Stimulated activated CD8-positive, alpha-beta memory T cell treated with anti-CD3 and anti-CD28 coated beads, Interleukin-2, amount 100 ng/mL, for 48 hours (primary cell): ENCODE data around the gene APLN.

Source experiments
- DNase-seq, 2 donors: peaks; one replicate each; pipeline ENCODE4 v3.0.0-alpha.2; 2020; ENCODE audit warnings: low read depth in 2 of 2

Gene APLN

DNA sequence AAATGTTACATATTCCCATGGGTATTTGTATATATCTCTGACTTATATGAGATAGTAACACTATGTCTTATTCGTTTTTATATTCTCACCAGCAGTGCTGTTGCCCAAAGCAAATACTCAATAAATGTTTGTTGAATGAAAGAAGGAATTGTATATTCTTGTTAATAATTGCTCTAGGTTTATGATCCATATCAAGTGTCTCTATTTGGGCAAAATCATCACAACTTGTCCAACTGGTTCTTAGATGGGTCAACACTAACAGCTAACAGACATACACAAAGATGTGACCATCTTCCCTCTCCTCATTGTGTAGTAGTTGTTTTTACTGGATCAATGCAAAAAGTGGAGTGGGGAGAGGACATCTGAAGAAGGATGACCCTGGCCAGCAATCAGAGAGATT is 6.6 kb upstream of the APLN start:
- DNase-seq: no peak

DNA sequence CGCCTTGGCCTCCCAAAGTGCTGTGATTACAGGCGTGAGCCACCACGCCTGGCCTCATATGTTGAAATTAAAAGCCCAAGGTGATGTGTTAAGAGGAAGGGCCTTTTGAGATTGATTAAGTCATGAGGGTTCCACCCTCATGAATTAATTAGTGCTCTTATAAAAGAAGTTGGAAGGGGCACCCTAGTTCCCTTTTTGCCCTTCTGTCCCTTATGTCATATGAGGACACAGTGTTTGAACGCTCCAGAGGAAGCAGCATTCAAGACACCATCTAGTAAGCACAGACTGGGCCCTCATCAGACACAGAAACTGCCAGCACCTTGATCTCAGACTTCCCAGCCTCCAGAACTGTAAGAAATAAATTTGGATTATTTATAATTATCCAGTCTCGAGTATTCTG is 5.1 kb upstream of the APLN start:
- no peak for DNase-seq

DNA sequence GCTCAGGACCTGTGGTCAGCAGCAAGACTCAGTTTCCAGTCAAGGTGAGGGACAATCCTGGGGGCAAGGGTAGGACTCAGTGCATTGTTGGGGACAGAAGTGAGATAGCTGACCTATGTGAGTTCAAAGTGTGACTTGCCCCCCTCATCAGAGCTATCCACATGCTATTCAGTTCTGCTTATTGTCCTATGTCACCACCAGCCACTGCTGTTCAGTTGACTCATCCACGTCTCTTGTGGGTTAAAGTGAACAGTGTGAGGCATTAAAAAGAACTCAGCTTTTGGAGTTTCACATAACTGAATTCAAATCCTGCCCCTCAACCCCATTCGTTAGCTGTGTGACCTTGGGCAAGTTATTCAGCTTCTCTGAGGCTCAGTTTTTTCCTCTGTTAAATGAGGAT is 4.4 kb upstream of the APLN start:
- no peak for DNase-seq

DNA sequence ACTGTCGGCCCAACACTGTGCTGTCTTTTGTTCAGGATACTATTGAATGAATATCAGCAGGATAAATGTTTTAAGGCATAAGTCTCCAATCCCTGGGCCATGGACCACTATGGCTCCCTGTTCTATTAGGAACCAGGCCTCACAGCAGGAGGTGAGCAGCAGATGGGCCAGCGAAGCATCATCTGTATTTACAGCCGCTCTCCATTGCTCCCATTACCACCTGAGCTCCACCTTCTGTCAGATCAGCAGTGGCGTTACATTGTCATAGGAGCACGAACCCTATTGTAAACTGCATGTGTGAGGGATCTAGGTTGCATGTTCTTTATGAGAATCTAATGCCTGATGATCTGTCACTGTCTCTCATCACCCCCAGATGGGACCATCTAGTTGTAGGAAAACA is 3.7 kb upstream of the APLN start:
- DNase-seq: no peak

DNA sequence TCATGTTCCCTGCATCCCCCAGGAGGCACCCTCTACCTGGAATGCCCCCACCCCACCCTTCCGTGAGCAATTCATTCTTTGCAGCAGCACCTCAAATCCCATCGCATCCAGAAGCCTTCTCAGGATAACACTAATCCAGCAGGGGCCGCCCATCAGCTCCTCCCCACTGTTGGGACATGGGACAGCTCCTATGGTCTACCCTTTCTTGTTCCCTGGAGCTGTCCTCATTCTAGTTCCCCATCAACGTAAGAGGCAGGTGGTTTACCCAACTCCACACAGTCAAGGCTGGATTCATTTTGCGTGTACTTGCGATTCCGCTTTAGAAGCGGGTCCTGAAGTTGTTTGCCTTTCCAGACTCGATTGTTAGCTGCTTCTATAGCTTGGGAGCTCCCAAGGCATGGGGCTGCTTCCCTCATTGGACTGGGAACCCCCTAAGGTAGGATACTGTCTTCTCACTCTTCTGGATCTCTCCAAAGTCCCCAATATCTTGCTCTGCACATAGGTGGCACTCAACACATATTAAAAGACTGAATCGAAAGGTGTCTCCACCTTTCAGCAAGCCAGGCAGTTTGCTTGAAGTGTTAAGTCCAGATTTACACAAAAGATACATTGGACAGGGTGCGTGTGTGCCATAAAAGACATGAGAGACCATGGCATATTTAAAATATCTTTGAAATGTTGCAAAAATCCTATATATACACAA is 942 bp upstream of the APLN start:
- DNase-seq: no peak

DNA sequence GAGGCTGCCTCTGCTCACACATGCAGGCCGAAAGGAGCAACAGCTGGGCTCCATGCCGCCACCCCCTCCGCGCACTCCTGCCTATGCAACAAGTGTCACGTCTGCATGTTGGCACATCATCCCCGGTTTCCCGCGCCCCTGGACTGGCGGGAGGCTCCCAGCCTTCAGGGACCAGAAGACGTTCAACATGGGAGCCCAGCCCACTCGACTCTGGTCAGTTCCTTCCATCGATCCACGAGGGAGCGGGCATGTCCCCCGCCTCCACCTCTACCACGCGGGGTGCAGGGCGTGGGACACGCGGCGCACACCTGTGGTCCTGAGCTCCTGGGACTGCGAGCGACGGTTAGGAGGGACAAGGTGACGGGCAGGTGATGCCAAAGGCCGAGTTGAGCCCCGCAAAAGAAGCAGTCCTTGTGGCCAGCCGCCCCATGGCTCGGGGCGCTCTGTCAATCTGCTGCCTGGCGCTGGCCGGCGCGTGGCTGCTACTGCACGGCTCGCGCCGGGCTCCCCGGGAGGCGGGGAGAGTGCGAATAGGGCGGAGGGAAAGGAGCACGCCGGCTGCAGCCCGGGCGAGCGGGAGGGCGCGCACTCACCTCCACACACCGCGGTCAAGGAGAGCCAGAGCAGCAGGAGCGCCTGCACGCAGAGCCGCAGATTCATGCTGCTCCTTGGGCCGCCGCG is 645 bp downstream of the APLN start:
- DNase-seq: no peak

DNA sequence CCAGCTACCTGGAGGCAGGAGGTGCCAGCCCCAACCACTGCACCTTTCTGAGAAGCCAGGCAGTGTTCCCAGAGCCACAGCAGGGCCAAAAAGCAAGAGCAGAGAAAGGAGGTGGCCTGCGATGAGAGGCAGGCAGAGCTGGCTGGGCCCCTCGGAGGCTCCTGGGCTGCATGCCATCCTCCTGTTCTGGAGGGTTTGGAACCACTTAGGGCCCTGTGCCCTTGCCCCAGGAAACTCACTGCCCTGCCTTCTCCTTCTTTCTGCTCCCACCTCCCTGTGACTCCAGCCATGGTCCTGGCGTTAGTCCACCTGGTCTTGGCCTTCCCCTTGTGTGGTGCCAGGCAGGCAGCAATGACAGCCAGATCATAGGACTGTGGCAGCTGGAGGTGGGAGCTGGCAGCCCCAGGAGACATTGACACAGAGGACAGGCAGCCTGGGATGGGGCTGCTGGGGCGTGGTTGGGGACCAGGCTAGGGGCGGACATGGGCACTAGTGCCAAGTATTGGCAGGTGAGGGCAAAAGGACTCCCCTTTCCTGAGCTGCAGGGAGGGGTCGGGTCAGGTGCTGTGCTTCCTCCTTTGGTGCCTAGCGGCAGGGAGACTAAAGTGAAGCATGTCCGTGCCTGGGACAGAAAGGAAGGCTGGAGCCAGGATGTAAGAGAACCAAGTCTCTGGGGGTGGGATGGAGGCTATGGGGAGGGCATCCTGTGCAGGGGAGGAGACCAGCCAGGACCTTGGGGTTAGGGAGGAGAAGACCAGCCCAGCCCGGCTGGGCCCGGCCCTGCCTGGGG is 1.4 kb downstream of the APLN start:
- no peak for DNase-seq

DNA sequence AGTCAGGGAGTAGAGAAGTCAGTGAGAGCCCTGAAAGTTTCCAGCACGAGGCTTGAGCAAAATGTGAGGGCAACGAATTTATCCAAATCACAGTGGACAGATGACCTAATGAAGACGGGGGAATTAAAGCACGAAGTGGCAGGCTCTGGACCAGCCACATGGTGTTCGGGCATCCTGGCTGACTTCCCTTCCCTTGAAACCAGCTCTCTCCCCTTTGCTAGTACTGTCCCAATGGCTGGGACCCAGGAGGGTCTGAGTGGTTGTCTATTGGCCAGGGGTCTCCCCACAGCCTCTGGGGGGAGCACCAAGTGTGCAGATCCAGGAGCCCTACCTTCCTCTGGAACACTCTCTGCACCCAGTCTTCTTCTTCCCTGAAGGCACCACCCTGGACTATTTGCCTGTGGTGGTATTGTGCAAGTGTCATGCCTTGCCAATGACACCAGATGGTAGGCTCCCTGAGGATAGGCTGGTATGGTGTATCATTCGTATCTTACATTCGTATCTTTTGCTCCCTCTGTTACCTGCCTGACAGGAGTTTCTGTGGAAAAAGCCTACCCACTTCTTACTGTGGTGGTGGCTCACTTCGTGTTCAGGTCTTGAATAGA is 2.1 kb downstream of the APLN start:
- DNase-seq: no peak

DNA sequence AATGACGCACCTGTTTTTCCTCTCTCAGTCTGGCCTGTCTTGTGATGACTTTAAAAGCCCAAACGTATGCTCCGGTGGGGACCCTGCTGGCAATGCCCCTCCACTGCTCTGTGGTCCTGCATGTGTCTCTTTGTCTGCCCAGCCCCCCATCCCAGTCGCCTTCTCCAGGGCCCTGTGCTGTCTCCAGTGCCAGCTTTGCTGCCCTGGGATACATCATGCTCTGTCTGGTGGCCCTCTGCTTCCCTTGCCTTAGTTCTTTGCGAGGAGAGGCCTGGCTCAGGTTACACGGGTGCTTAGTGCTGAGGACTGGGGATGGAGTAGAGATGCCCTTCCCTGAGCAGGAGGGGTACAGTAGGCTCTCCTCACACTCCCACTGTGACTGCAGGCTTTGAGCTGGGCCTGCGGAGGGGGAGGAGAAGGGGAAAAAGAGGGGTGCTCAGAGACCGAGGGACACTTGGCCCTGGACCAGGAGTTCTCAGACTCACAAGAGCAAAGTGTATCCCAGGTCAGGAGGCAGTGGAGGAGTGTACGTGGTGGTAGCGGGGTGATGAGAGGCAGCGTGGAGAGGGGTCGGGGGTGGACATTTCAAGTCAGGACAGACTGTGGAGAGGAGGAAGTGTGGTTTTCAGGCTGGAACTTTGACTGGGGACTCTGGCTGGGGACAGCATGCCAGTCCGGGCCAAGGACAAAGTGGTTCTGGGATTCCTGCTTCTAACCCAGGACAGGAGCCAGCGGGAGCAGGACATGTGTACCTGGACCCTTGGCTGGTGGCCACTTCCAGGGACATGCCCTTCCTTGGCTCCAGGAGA is 2.8 kb downstream of the APLN start:
- no peak for DNase-seq

DNA sequence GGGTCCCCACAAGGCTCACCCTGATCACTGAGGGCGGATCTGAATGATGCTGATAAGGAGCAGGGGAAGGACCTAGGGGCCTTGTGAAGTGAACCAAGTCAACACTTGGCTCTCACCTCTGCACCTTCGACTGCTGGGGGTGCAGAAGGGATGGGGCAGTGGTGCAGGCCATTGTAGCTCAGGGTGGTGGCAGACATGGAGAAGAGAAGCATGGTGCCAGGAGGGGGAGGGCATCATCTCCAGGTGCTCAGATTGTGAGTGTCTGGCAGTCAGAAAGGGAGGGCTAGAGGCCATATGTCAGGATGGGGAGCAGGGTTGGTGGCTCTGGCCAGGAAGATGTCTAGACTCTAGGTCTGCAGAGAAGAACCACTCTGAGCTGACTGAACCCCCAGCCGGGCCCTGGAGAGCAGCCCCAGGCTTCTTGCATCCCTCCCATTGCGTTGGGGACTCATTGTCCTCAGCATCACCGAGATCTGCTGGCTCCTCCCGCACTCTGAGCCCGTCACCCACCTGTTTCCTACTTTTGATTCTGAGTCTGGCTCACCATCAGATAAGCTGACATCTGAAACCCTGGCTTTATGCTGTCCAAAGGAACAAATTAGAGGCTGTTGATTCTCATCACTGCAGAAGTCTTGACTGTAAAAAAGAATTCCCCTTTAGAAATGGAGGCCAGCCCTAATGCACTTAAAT is 3.8 kb downstream of the APLN start:
- DNase-seq: no peak

DNA sequence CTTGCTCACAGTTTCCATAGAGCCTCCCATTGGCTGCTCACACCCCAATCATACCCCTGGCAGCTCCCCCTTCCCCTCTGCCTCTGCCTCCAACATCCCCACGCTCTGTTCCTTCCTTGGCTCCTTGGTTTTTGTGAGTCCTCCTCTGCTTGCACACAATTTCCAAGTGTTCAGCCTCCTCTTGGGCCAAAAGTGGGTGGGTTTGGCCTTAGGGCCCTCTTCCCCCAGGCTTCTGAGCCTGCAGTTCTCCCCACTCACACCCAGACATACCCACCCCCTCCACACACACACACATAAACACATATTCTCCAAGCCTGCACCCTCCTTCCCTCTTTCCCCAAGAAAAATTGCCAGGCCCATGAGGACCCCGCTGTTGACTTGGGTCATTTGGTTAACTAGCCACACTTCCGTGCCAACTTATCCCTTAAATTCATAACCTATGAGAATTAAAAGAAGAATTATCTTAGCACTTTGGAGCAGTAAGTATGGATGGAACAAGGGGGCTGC is 4.5 kb downstream of the APLN start:
- no peak for DNase-seq

DNA sequence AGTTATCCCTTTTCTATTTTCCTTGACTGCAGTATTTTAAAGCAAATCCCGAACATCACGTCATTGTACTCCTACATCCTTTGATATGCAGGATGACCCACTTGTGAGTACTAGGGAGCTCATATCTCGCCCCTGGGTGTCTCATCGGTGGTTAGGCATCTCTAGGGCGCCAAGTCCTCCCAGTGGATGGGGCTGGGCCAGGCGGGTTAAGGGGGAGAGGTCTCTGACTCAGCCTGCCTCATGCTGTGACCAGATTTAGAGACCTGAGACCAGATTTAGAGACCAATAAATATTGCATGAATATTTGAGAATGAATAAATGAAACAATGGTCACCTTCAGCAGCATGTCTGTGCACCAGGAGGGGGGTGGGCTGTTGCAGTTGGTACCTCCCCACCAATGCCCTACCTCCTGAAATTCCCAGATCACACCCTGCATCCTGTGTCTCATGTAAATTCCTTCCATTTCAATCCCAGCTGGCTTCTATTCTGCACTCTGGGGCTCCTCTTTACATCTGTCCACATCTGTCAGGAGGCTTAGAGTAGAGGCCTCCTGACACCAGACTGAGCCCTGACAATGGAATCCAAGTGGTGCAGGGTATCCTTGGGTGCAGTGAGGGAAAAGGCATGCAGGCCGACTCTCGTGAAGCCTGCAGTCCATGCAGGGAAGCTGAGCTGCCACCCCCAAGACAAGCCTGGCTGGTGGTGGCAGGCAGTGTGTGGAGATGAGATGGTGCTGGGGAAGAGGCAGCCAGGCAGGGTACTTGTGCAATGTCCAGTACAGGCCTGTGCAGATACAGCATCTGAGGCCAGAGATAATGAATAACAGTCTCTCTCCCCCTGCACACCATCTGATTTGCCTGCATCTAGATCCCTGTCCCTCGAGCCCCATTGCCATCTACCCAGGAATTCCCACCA is 5.2 kb downstream of the APLN start:
- no peak for DNase-seq

DNA sequence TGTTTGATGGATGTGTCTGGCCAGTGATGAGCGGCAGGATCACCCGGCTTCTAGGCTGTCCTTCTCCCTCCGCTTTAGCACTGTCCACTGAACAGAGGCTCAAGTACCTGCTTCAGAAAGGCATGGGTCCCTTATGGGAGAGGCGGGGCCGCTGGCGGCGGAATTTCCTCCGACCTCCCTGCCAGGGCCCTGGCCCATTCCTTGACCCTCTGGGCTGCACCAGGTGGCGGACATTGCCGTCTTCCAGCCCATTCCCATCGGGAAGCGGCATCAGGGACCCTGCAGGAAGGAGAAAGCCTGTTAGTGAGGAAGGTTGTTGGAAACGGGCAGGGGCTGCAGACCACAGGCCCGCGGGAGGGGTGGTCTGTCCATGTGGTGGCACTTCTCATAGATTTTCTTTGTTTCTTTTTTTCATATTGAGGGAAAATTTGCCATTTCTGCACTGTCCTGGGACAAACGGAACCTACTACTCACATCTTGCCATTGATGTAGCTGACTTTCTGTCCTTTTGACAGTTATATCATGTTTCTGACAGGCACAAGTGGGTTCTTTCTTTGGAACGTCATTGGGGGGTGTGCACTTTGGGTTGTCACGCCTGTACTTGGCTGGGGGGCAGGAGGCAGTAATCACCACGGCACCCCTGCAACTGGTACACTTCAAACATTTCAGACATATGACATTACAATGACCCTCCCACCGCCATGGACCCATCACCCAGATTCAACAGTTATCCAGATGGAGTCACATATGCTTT is 6.1 kb downstream of the APLN start:
- no peak for DNase-seq

DNA sequence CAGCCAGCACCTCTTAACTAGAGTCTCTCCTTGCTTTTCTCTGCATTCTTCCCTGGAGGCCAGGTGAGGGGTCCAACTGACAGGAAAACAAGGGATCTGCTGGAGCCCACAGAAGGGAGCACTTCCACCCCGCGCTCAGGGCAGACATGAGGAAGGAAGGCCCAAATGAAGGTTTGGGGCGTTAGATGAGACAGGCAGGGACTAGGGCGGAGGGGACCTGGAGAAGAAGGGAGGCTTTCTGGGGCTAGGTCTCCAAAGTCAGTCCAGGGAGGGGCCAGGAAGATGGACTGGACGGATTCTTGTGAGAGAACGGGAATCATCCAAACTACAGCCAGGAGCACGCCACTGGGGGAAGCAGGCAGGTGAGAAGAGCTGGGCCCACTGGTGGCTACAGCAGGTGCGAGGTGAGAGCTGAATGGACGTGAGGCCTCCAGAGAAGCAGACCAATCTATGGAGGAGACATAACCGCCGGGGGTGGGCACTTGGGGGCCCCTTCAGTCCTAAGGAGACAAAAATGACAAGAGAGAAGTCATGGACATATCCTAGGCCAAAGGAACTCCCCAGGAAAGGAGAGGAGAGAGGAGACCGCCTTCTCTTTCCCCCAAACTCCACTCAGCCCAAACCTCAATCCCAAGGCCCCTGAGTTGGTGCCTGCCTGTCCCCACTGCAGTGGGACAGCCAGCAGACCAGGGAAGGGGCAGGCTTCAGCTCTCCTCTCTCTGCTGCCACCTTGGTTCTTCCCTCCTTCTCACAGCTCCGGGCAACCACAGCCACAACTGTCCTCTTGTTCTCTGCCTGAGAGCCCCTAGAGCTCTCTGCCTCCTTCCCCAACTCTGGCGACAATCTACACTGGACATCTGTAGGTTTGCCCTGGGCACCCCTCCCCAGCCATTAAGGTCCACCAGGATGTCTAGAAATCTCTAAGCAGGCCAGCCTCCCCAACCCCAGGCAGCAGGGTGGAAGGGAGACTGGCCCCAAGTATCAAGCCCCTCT is 7.0 kb downstream of the APLN start:
- DNase-seq: no peak

DNA sequence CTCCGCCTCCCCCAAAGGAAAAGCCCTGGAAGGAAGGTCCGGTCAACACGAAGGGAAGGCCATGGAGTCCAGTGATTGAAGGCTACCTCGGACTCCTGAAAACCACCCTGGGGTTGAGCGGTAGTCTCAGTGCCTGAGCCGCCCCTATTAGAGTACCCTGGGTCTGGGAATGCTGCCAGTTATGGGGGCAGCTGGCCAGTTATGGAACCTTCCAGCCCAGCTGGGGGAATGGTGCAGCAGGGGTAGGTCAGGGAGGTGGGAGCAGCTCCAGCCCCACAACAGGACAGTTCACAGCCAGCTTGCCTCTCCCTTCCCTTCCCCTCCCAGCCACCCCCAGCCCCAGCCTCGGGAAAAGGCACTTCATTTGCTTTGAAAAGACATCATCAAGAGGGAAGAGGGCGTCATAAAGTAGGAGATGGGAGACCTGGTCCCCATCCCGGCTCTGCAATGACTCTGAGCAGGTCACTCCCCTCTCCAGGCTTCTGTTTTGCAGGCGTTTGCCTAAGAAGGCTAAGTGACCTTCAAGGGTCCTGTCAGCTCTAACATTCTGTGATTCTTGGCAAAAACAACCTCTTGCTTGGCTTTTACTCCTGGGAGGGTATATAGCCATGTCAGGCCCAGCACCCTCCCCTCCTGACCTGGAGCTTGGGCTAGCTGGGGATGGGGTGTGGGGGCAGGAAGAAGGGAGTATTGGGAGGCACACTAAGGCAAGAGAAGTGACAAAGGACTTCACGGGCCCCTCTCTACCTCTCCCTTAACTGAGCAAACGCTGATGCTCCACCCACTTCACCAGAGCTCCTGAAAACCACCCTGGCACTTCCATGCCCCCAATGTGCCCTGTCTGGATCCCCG is 8.0 kb downstream of the APLN start:
- no peak for DNase-seq

DNA sequence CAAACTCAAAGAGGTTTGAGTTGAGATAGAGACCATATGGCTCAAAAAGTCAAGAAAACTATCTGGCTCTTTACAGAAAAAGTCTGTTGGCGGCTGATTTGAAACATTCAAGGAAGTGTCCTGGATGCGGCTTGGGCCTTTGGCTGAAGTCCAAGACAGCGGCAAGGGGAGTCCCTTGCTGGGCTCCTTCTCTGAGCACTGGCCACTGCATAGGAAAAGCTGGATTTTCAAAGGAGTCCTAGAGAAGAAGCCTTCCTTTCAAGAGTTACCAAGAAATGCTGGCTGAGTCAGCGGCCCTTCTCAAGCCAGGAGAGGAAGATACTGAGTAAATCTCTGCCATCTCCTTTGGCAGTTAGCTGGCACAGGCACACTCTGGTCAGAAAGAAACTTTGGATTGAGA is 12.1 kb downstream of the APLN start:
- no peak for DNase-seq

DNA sequence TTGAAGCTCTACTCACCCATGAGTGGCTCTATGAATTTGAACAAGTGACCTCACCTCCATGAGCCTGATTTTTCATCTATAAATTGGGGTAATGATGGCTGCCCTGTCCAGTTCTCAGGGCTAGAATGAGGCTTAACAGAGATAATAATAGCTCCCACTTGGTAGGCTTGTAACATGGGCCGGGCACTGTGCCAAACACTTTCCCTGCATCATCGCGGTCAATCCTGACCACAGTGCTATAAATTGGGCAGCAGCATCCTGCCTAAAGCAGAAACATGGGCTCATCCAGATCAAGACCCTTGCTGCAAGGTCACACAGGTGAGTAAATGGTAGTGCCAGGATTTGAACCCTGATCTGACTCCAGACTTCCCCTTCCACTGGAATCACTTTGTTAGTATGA is 12.8 kb downstream of the APLN start:
- DNase-seq: no peak
